Measurements from ENCODE around the gene PPP1R37. TPM values are rescaled to one million over a fixed set of nuclear protein-coding genes. Genes with fewer than 3 reads are reported as not detected.

The PPP1R37 gene
- total RNA-seq, 4 donors from 2014 or later = 13.6 to 23.7 (median 19.4) TPM

- ATAC-seq (ENCODE audit: low FRiP score) = no peak
- DNase-seq (ENCODE audit: low spot score) = no peak
- no peak for TF ChIP-seq CTCF (IDR thresholded peaks at IDR 0.05)
These were observed 53.8 kb downstream of the PPP1R37 start for GRCh38 chr19:45146741-45147205.

GRCh38 chr19:45147835-45148676, 55.1 kb downstream of the PPP1R37 start:
- no peak for TF ChIP-seq CTCF (IDR thresholded peaks at IDR 0.05)
- no peak for ATAC-seq (ENCODE audit: low FRiP score)
- DNase-seq (ENCODE audit: low spot score) = no peak

- no peak for ATAC-seq (ENCODE audit: low FRiP score)
- DNase-seq (ENCODE audit: low spot score) = no peak
- TF ChIP-seq CTCF (IDR thresholded peaks at IDR 0.05) = no peak
These were observed 56.1 kb downstream of the PPP1R37 start for GRCh38 chr19:45149129-45149528.

- no peak for ATAC-seq (ENCODE audit: low FRiP score)
- no peak for TF ChIP-seq CTCF (IDR thresholded peaks at IDR 0.05)
These were observed 57.2 kb downstream of the PPP1R37 start for GRCh38 chr19:45150180-45150579.

GRCh38 chr19:45150751-45151281, 57.8 kb downstream of the PPP1R37 start:
- TF ChIP-seq CTCF (IDR thresholded peaks at IDR 0.05) = no peak
- ATAC-seq (ENCODE audit: low FRiP score) (no peak), DNase-seq (ENCODE audit: low spot score) (no peak)

More at GRCh38 chr19:45150180-45150579, 57.2 kb downstream of the PPP1R37 start:
- DNase-seq (ENCODE audit: low spot score) = no peak

- ATAC-seq (ENCODE audit: low FRiP score) (no peak), DNase-seq (ENCODE audit: low spot score) (no peak)
- TF ChIP-seq CTCF (IDR thresholded peaks at IDR 0.05) = no peak
These were observed 58.3 kb downstream of the PPP1R37 start for GRCh38 chr19:45151320-45151719.

All from omental fat pad (tissue), 4 donors.